GM21390 (cell line): Measurements from ENCODE around the gene SSC5D.

Experiments
- ATAC-seq: cut with Tn5 transposase; IDR thresholded peaks from one replicate; pipeline ENCODE4 v1.9.1; 2021; ENCODE audit not compliant: unreplicated experiment

SSC5D gene

GRCh38 chr19:55454787-55455243 is 33.4 kb upstream of the SSC5D start:
- ATAC-seq, result no peak

DNA sequence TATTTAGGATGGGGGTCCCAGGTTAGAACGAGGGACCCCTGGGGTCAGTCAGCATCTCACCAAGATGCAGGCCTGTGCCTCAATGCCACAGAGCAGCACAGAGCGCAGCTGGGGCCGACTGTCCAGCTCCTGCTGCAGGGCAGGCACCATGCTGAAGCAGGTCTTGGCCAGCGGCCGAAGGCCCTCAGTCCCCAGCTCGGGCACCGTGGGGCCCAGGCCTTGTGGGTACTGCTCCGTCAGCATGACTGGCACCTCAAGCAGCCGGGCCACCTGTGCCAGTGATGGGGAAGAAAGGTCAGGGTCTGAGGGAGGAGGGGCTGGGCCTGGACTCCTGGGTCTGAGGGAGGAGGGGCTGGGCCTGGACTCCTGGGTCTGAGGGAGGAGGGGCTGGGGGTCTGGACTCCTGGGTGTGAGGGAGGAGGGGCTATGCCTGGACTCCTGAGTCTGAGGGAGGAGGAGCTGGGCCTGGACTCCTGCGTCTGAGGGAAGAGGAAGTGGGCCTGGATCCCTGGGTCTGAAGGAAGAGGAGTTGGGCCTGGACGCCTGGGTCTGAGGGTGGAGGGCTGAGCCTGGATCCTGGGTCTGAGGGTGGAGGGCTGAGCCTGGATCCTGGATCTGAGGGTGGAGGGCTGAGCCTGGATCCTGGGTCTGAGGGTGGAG is 32.5 kb upstream of the SSC5D start:
- no peak for ATAC-seq

- ATAC-seq, result no peak
Observed at GRCh38 chr19:55456347-55456746, 31.9 kb upstream of the SSC5D start.

DNA sequence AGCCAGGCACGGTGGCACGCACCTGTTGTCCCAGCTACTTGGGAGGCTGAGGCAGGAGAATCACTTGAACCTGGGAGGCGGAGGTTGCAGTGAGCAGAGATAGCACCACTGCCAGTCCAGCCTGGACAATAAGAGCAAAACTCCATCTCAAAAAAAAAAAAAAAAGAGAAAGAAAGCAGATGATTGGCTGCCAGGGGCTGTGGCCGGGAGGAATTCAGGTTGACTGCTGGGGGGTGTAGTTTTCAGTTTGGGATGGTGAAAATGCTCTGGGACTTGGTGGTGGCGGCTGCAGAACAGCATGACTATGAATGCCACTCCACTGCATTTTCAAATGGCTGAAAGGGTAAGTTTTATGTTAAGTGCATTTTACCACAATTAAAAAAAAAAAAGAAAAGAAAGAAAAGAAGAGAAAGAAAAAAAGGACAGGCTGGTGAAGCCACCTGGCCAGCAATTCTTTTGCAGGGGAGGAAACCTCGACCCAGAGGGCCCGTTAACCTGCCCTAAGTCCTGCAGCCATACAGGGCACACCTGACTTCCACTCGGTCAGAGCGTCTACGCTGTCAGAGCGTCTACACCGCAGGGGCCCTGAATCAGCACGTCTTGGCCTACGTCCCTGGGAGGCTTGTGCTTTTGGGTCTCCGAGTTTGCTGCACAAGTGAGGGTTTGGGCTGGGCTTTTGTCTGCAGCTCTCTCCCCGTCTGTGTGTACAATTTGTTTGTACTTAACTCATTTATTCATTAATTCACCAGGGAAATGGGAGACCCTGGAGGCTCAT is 30.4 kb upstream of the SSC5D start:
- ATAC-seq, result no peak

DNA sequence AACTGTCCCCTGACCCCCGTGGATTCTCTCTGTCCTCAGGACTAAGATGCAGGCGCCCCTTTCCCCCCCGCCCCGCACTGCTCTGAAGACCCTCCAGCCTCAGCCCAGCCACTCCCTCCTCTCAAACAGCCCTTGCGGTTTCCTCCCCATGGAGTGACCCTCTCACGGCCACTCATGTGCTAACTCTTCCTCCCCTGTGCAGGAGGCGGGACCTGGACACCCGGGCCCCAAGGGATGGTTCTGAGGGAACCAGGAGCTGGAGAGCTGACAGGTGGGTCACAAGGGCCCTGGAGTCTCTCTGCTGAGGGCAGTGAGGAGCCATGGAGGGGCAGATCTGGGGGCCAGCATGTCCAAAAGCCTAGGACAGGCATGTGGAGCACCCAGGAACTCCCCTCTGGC is 28.7 kb upstream of the SSC5D start:
- no peak for ATAC-seq

GRCh38 chr19:55459950-55460657 is 28.1 kb upstream of the SSC5D start:
- ATAC-seq, result no peak

DNA sequence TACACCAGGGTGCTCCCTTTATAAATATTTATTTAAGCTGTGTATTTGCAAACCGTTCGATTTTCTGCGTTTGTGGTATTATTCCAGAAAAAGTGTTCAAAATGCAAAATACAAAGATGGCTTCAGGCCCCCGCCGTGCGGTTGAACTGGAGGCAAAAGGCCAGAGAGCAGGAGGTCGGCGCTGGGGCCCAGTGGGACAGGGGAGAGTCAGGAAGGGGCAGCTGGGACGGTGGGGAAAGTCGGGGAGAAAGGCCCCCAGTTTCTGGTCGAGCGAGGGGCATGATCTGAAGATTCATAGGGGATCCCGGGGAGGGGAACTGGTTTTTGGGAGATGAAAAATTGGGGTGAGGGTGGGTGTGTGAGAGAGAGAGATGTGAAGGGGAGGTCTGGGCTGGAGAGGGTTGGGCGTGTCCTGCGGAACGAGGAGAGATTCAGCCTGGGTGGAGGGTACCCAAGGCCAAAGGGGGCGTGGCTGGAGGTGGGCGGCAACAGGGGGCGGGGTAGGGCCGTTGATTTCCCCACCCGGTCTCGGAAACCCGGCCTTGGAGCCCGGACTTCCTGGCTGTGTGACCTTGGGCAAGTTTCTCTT is 27.5 kb upstream of the SSC5D start:
- no peak for ATAC-seq

DNA sequence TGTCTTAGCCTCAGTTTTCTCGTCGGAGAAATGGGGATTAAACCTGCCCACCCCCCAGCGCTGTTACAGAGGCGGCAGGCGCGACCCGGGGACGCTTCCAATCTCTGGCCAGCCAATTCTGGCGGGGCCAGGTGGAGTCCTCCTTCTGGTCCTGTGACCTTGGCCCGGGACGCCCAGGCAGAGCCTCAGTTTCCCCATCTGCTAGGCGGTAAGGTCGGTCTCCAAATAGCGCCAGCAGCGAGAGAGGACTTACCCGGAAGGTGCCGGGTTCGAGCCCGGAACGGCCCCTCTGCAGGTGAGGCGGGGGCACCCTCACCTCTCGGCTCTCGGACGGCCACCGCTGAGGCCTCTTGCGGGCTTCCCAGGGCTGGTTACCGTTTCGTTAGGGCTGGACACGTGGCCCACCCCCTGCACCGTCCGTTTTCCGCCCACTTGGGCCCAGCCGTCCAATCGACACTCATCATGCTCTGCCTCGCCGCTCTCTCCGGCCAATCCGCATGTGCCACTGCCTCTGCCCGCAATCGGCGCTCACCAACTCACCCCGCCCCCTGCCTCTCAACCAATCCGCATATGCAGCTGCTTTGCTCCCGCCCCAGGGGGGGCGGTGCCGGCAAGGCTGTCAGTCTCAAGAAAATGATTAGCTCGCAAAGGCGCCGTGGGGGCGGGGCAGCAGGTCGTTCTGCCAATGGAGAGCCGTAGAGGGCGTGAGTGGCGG is 26.8 kb upstream of the SSC5D start, which contains the start of gene ISOC2:
Gene ISOC2 (minus strand): TSS at position 384 of the 715 bp plus-strand sequence. CDS start 5,156 bp downstream, outside the sequence.
- peak; percentile 92 for ATAC-seq

- no peak for ATAC-seq
Observed at GRCh38 chr19:55461974-55462626, 26.1 kb upstream of the SSC5D start.

DNA sequence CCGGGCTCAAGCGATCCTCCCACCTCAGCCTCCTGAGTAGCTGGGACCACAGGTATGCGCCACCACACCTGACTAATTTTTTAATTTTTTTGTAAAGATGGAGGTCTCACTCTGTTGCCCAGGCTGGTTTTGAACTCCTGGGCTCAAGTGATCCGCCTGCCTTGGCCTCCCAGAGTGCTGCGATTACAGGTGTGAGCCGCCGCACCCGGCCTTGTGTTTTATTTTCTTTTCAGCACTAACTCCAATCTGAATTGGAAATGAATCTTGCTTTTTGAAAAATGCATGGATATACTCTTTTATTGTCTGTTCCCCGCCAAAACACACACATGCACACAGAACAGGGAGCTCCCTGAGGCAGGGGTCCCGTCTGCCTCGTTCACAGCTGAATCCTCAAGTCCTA is 25.5 kb upstream of the SSC5D start:
- no peak for ATAC-seq

DNA sequence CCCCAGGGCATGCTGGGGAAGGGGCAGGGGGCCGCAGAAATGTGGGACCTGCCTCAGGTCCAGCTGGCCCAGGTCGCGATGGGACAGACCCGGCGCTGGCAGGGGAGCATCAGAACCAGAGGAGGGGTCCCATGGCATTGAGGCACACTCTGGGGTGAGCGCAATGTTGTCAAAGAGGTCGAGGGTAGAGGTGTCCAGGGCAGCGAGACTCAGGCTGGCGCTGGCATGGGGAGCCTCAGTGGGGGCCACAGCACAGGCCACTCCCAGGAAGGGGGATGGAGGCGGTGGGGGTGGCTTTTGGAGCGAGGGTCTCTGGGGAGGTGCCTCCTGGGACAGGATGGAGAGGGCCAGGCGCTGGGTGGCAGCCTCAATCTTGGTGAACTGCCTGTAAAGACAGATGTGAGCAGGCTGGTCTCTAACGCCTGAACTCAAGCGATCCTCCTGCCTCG is 24.6 kb upstream of the SSC5D start:
- no peak for ATAC-seq

DNA sequence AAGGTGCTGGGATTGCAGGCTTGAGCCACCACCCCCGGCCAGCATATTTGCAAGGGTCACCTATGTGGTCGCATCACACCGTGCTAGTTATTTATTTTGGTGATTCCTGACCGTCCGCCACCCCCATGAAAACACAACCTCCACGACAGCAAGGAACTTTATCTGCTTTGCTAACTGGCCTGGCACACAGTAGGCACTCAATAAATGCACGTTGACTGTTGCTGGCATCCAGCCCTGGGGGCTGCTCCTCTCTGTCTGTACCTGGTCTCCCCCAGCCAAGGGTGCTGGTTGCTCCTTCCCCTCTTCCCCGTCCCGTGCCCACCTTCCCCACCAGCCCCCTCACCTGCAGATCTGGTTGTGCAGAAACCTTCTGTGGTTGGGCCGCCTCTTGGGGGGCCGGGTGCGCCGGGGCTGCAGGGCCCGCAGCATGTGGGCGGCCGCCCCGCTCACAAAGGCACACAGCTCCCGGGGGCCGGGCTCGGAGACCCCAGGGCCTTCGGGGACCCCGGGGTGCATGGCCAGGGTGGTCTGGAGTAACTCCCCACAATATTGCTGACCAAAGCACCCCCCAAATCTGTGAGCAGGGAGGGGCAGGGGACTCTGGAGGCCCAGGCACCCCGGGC is 24.1 kb upstream of the SSC5D start:
- ATAC-seq, result no peak

DNA sequence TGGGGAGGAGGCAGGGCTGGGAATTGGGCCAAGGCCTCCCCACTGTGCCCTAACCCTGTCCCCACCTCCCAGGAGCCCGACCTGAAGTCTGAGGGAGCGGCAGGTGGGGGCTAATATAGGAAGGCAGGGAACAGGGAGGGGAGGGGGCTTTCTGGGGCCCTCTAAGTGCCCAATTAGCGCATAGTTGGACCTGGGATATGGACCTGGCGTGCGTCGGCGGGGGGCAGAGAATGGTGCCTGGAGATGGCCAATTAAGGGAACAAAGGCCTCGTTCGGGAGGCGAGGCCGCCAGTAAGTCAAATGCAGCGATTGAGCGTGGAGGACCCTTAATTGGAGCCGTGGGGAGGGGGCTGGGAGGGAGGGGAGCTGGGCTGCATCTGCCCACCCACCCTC is 23.6 kb upstream of the SSC5D start, which contains the start of gene C19orf85:
Gene C19orf85 (minus strand): TSS at position 90 of the 393 bp plus-strand sequence. CDS start 197 bp downstream, outside the sequence.
- no peak for ATAC-seq

GRCh38 chr19:55465460-55466240 is 22.6 kb upstream of the SSC5D start:
- no peak for ATAC-seq

GRCh38 chr19:55466241-55466614 is 22.0 kb upstream of the SSC5D start:
- no peak for ATAC-seq

DNA sequence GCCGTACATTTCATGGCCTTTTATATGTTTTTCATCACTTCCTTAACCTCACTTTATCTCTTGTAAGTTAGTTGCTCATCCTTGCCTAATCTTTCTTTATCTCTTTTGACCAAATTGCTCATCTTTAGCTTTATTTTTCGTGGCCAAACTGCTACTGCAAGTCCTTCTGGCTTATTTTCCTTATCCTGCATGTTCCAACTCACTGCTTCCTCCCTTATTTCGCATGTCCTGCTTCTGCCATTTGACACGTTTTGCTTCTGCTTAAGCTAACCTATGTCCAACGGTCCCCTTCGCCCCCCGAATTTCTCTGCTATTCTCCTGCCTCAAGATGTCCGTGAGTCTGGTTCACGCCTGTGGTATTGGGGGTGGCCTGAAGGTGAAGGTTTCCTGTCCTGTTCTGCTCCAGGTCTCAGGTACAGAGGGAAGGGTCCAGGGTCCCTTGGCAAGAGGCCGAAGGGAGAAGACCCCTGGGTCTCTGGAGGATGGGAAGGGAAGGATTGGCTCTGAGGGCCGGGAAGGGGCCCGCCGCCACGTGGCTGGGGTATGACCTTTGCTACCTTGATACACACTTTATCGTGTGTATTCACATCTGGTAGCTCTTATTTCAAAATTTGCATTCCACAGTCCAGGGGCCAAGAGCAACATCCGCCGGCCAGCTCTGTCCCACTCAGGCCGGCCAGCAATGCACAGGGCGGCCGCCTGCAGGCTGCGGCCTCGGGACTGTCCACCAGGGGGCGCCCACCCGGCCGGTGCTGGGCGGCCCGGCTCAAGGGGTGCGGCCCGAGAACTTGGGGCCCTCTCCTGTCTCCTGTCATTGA is 20.8 kb upstream of the SSC5D start:
- peak; percentile 58 for ATAC-seq

GRCh38 chr19:55468054-55468393 is 20.2 kb upstream of the SSC5D start:
- ATAC-seq, result no peak

DNA sequence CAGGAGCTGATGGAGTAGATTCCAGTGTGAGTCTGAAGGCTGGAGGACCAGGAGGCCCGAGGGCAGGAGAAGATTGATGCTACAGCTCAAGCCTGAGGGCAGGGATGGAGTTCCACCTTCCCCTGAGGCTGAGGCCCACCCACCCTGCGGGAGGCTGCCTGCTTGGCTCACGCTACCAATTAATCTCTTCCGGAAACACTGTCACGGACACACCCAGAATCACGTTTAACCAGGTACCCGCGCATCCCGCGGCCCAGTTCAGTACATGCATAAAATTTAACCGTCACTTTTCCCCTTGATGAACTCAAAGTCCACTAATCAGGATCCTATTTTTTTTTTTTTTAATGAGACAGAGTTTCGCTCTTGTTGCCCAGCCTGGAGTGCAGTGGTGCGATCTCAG is 17.0 kb upstream of the SSC5D start:
- no peak for ATAC-seq
